HCT116 (cell line): Measurements from ENCODE around the gene GATA3. TPM values are rescaled to one million over a fixed set of nuclear protein-coding genes. Genes with fewer than 3 reads are reported as not detected.

Experiments
- ATAC-seq: fragments of 200-7000 bp; cut with Tn5 transposase; 2 replicates; pipeline ENCODE4 v1.9.1; 2020; ENCODE audit warnings: mild to moderate bottlenecking, moderate library complexity
- BruUV-seq: library from RNA; stranded (reverse); fragments of 400-500 nt; replicated peaks from 2 replicates; lab custom pipeline; 2021; lab: Mats Ljungman, UMichigan
- CTCF ChIA-PET: fragments of 300-600 bp; sonication (Branson Sonifier 250); formaldehyde crosslinking; loops from one replicate; lab custom pipeline; 2021; ENCODE audit warnings: antibody characterized with exemption; lab: Charles Lee
- POLR2A ChIA-PET: fragments of 300-600, 350-600 bp; sonication (Branson Sonifier 250); formaldehyde crosslinking; loops from one replicate; lab custom pipeline; 2021; ENCODE audit warnings: antibody characterized with exemption; lab: Charles Lee
- RAD21 ChIA-PET, 2 experiments: fragments of 300-600 bp; sonication (Branson Sonifier 250); formaldehyde crosslinking; loops; one replicate each; lab custom pipeline; 2023; ENCODE audit warnings: low total read pairs in 2 of 2; ENCODE audit not compliant: uncharacterized antibody in 2 of 2, unreplicated experiment in 2 of 2, low non-redundant PET in 1 of 2; lab: Charles Lee
- DNase-seq: peaks from one replicate; pipeline ENCODE4 v3.0.0-alpha.2; 2010; ENCODE audit warnings: low read depth, low spot score
- H2AFZ ChIP-seq: fragments of 200-600 bp; shearing (Covaris generic), sonication (generic); 2 replicates; pipeline ENCODE4 v1.6.1; 2017; ENCODE audit warnings: low read depth, mixed run types, mixed read lengths, antibody characterized with exemption, low read length; ENCODE audit not compliant: poor library complexity, severe bottlenecking
- H3K27ac ChIP-seq: 2 replicates; pipeline ENCODE4 v1.5.1; 2012; ENCODE audit warnings: low read depth, low read length
- H3K27me3 ChIP-seq: fragments of 200-600 bp; sonication (generic); 2 replicates; pipeline ENCODE4 v1.6.1; 2016; ENCODE audit warnings: mixed run types, low read length, mixed read lengths; ENCODE audit not compliant: insufficient read depth
- H3K36me3 ChIP-seq, 2 experiments: fragments of 200-500 bp in 1 of 2; fragments of 200-600 bp in 1 of 2; sonication (Bioruptor generic) in 1 of 2; sonication (generic) in 1 of 2; 2 replicates each; pipeline versions ENCODE4 v1.5.1 to v1.6.1; 2014 to 2016; ENCODE audit warnings: low read length in 2 of 2, inconsistent platforms in 1 of 2, mixed read lengths in 1 of 2, mixed run types in 1 of 2; ENCODE audit not compliant: insufficient read depth in 2 of 2, control insufficient read depth in 1 of 2
- H3K4me1 ChIP-seq, 2 experiments: fragments of 200-600 bp in 1 of 2; sonication (generic) in 1 of 2; 2 replicates each; pipeline versions ENCODE4 v1.5.1 to v1.6.1; 2012 to 2017; ENCODE audit warnings: low read length in 2 of 2, inconsistent platforms in 1 of 2, mild to moderate bottlenecking in 1 of 2, mixed read lengths in 1 of 2, mixed run types in 1 of 2, moderate library complexity in 1 of 2; ENCODE audit not compliant: insufficient read depth in 2 of 2, control insufficient read depth in 1 of 2
- H3K4me2 ChIP-seq: fragments of 200-600 bp; sonication (generic); 2 replicates; pipeline ENCODE4 v1.6.1; 2017; ENCODE audit warnings: mixed run types, low read length, mixed read lengths
- H3K4me3 ChIP-seq, 2 experiments: fragments of 200-600 bp in 1 of 2; sonication (generic) in 1 of 2; replicated peaks in 1 of 2; 2 replicates each; pipeline ENCODE4 v1.5.1; 2011 to 2016; ENCODE audit warnings: low read length in 2 of 2, control low read depth in 1 of 2, low read depth in 1 of 2, mild to moderate bottlenecking in 1 of 2, mixed read lengths in 1 of 2, mixed run types in 1 of 2
- H3K79me2 ChIP-seq: fragments of 200-600 bp; sonication (generic); 2 replicates; pipeline ENCODE4 v1.6.1; 2017; ENCODE audit warnings: mild to moderate bottlenecking, mixed run types, low read length, moderate library complexity, mixed read lengths; ENCODE audit not compliant: insufficient read depth
- H3K9ac ChIP-seq: fragments of 200-600 bp; sonication (generic); 2 replicates; pipeline ENCODE4 v1.6.1; 2016; ENCODE audit warnings: low read length, mixed read lengths
- H3K9me2 ChIP-seq: fragments of 200-600 bp; sonication (generic), shearing (Covaris generic); 2 replicates; pipeline ENCODE4 v1.6.1; 2017; ENCODE audit warnings: mixed run types, mild to moderate bottlenecking, moderate library complexity; ENCODE audit not compliant: insufficient read depth
- H3K9me3 ChIP-seq, 2 experiments: fragments of 200-500 bp in 1 of 2; fragments of 200-600 bp in 1 of 2; sonication (Bioruptor generic) in 1 of 2; sonication (generic) in 1 of 2; 2 replicates each; pipeline ENCODE4 v1.6.1; 2014 to 2017; ENCODE audit warnings: low read length in 2 of 2, mixed read lengths in 2 of 2, inconsistent platforms in 1 of 2, low read depth in 1 of 2, mild to moderate bottlenecking in 1 of 2, mixed run types in 1 of 2, moderate library complexity in 1 of 2; ENCODE audit not compliant: control insufficient read depth in 1 of 2, insufficient read depth in 1 of 2
- H4K20me1 ChIP-seq: fragments of 200-600 bp; sonication (generic), shearing (Covaris generic); 2 replicates; pipeline ENCODE4 v1.6.1; 2017; ENCODE audit warnings: mixed run types, mild to moderate bottlenecking, moderate library complexity; ENCODE audit not compliant: insufficient read depth
- CEBPB ChIP-seq: IDR thresholded peaks from 2 replicates; pipeline ENCODE4 v1.6.1; 2012; ENCODE audit warnings: low read depth
- EGR1 ChIP-seq: IDR thresholded peaks from 2 replicates; pipeline ENCODE4 v1.6.1; 2012; ENCODE audit warnings: low read depth
- ELF1 ChIP-seq: IDR thresholded peaks from 2 replicates; pipeline ENCODE4 v1.6.1; 2012; ENCODE audit warnings: low read depth, borderline replicate concordance
- EZH2 ChIP-seq: fragments of 200-600 bp; sonication (generic); IDR thresholded peaks from 2 replicates; pipeline ENCODE4 v1.6.1; 2017; ENCODE audit warnings: antibody characterized with exemption, mixed run types
- MAX ChIP-seq: IDR thresholded peaks from 2 replicates; pipeline ENCODE4 v1.6.1; 2012
- POLR2A ChIP-seq: IDR thresholded peaks from 2 replicates; pipeline ENCODE4 v1.7.0; 2011; ENCODE audit warnings: borderline replicate concordance; ENCODE audit not compliant: insufficient read depth, insufficient read length; ENCODE audit errors: extremely low read depth
- RAD21 ChIP-seq: IDR thresholded peaks from 2 replicates; pipeline ENCODE4 v1.6.1; 2012; ENCODE audit warnings: low read depth, mild to moderate bottlenecking
- SP1 ChIP-seq: IDR thresholded peaks from 2 replicates; pipeline ENCODE4 v1.6.1; 2012; ENCODE audit warnings: low read depth
- SRF ChIP-seq: IDR thresholded peaks from 2 replicates; pipeline ENCODE4 v1.6.1; 2012; ENCODE audit warnings: low read depth
- TCF7L2 ChIP-seq: IDR thresholded peaks from 2 replicates; pipeline ENCODE4 v1.7.0; 2011; ENCODE audit warnings: borderline replicate concordance, inconsistent platforms; ENCODE audit not compliant: insufficient read depth, insufficient read length; ENCODE audit errors: extremely low read depth
- ZFX ChIP-seq: fragments of 450-650 bp; IDR thresholded peaks from 2 replicates; pipeline ENCODE4 v1.6.1; 2017
- ZNF274 ChIP-seq: fragments of 200-500 bp; sonication (Bioruptor generic); IDR thresholded peaks from 2 replicates; pipeline ENCODE4 v1.6.1; 2014; ENCODE audit warnings: mild to moderate bottlenecking, low read depth, low read length, inconsistent platforms
- intact Hi-C: fragments of 100-400 bp; cut with micrococcal nuclease; formaldehyde crosslinking; loops from 2 replicates; pipeline ENCODE4 v1.10.0; 2022
- total RNA-seq: library from RNA; stranded (reverse); gene quantifications from one replicate; pipeline ENCODE4 v1.2.1, GENCODE V29; 2021; ENCODE audit not compliant: unreplicated experiment
- TF ChIP-seq, protein P1 (sequence below): IDR thresholded peaks from 2 replicates; pipeline ENCODE4 v1.6.1; 2011; ENCODE audit warnings: mild to moderate bottlenecking, low read length, moderate library complexity; ENCODE audit not compliant: insufficient replicate concordance; ENCODE audit errors: extremely low read depth
- TF ChIP-seq, protein P2 (sequence below): IDR thresholded peaks from 2 replicates; pipeline ENCODE4 v1.6.1; 2012

Gene GATA3
- total RNA-seq, 1 experiment from 2014 or later = 2.7 TPM

- TF ChIP-seq TCF7L2 (no peak), MAX (no peak), SRF (no peak), ZNF274 (no peak), EGR1 (no peak), ELF1 (no peak), ZFX (no peak), POLR2A (no peak)
- TF ChIP-seq, all 23 proteins: peak for 0
Measured at GRCh38 chr10:8037941-8038894, 16.3 kb upstream of the GATA3 start (continued).

DNA sequence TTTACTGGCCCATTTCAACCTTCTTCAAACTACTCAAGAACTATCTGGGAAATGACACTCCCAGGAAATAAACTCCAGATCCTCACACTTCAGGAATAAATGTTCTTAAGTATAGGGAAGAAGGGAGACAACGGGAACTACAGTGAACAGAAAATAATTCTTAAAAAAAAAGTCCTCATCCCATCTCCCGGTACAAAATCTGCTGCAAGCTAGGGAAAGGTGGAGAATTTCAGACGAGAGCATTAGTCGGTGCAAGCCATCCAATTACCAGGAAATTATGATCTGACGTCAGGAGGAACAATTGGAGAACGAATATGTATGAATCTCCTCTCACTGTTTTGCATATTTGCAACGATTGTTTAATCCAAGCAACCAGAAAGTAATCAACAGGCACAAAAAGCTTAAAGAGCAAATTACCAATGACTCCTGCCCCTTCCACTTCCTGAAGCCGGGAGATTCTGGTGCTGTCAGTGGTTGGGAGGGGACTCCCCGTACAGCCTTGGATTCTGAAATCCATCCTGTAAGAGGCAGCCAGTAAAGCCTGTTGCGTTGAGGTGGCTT, 15.1 kb upstream of the GATA3 start:
- ATAC-seq (no peak), DNase-seq (no peak)
- H3K4me1 ChIP-seq = no peaks in the 10 kb centered on the region
- no peak overlapping the region for H3K4me2 ChIP-seq
- H3K27ac ChIP-seq = no peak overlapping the region
- intact Hi-C loops = no loop called here
- peaks cover 50% of the 10 kb centered on the region for H3K27me3 ChIP-seq
- H4K20me1 ChIP-seq = no peaks in the 10 kb centered on the region
- no peaks in the 10 kb centered on the region for H3K36me3 ChIP-seq
- no TSS peak for BruUV-seq
- H3K9me3 ChIP-seq = no peaks in the 10 kb centered on the region
- H3K9ac ChIP-seq = no peak overlapping the region
- TF ChIP-seq CEBPB (no peak), RAD21 (no peak), ZNF274 (no peak), SP1 (no peak), EZH2 (no peak; the same call in 1 of the 2 replicates)
- TF ChIP-seq, protein P1, sequence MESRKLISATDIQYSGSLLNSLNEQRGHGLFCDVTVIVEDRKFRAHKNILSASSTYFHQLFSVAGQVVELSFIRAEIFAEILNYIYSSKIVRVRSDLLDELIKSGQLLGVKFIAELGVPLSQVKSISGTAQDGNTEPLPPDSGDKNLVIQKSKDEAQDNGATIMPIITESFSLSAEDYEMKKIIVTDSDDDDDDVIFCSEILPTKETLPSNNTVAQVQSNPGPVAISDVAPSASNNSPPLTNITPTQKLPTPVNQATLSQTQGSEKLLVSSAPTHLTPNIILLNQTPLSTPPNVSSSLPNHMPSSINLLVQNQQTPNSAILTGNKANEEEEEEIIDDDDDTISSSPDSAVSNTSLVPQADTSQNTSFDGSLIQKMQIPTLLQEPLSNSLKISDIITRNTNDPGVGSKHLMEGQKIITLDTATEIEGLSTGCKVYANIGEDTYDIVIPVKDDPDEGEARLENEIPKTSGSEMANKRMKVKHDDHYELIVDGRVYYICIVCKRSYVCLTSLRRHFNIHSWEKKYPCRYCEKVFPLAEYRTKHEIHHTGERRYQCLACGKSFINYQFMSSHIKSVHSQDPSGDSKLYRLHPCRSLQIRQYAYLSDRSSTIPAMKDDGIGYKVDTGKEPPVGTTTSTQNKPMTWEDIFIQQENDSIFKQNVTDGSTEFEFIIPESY = no peak
- TF ChIP-seq, protein P2, sequence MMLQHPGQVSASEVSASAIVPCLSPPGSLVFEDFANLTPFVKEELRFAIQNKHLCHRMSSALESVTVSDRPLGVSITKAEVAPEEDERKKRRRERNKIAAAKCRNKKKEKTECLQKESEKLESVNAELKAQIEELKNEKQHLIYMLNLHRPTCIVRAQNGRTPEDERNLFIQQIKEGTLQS = no peak
- no peak overlapping the region for H3K4me3 ChIP-seq
- POLR2A ChIA-PET = no interaction called here
- H3K9me2 ChIP-seq = no peaks in the 10 kb centered on the region
- H3K79me2 ChIP-seq = no peaks in the 10 kb centered on the region
- H2AFZ ChIP-seq = no peak overlapping the region
- RAD21 ChIA-PET = no interaction called here
- CTCF ChIA-PET = no interaction called here
